Measurements from ENCODE around the gene CMTR1. TPM values are rescaled to one million over a fixed set of nuclear protein-coding genes. Genes with fewer than 3 reads are reported as not detected.

The CMTR1 gene
- total and polyA plus RNA-seq, 3 experiments from 2014 or later: 25.8 to 54.3 (median 54.3) TPM

GRCh38 chr6:37524025-37524969 is 91.3 kb downstream of the CMTR1 start:
- Histone ChIP-seq H3K9me3 (ENCODE audit: low read length) (no peaks in the 10 kb centered on the region), H3K4me1 (ENCODE audit: insufficient read depth, low read length) (peaks cover 16% of the 10 kb centered on the region), H3K27me3 (ENCODE audit: insufficient read depth, low read length, poor library complexity, severe bottlenecking) (no peaks in the 10 kb centered on the region), H3K4me3 (ENCODE audit: low read length) (no peak overlapping the region), H3K36me3 (ENCODE audit: insufficient read depth, low read length) (no peaks in the 10 kb centered on the region), H3K27ac (ENCODE audit: low read depth, low read length) (no peak overlapping the region)
- no peaks in the 10 kb centered on the region for H3K9me3 Mint-ChIP-seq
- peaks cover 0 to 2% of the 10 kb centered on the region in 2 donors for H3K27me3 Mint-ChIP-seq
- no peak for DNase-seq
- peak overlapping the region in 4 of 8 donors; percentile 3 to 65 (median 44) for H3K27ac Mint-ChIP-seq
- POLR2A ChIA-PET: interaction anchor here (0.9 kb wide), 1 partner anchor 8 kb away, joined by 4 read pairs; no protein-coding TSS in a partner anchor
- peaks cover 0 to 7% (median 4%) of the 10 kb centered on the region in 3 donors for H3K36me3 Mint-ChIP-seq
- peaks cover 35 to 73% (median 47%) of the 10 kb centered on the region in 3 donors for H3K4me1 Mint-ChIP-seq
- CTCF ChIA-PET: interaction anchor here (1.0 kb wide), 1 partner anchor 8 kb away, joined by 4 read pairs; no protein-coding TSS in a partner anchor
- peak overlapping the region in 1 of 7 donors; percentile 24 for H3K4me3 Mint-ChIP-seq

- Mint-ChIP-seq H3K4me1 (peaks cover 31 to 68% (median 43%) of the 10 kb centered on the region in 3 donors), H3K27me3 (peaks cover 0 to 3% of the 10 kb centered on the region in 2 donors), H3K36me3 (peaks cover 0 to 7% (median 4%) of the 10 kb centered on the region in 3 donors), H3K27ac (peak overlapping the region in 3 of 8 donors; percentile 14 to 37 (median 27)), H3K4me3 (no peak overlapping the region), H3K9me3 (no peaks in the 10 kb centered on the region)
- no peak for DNase-seq
- H3K27ac ChIP-seq (ENCODE audit: low read depth, low read length): no peak overlapping the region
- no peak overlapping the region for H3K4me3 ChIP-seq (ENCODE audit: low read length)
- no peaks in the 10 kb centered on the region for H3K27me3 ChIP-seq (ENCODE audit: insufficient read depth, low read length, poor library complexity, severe bottlenecking)
- peaks cover 12% of the 10 kb centered on the region for H3K4me1 ChIP-seq (ENCODE audit: insufficient read depth, low read length)
- POLR2A ChIA-PET: interaction anchor here (0.9 kb wide), 1 partner anchor 8 kb away, joined by 4 read pairs; no protein-coding TSS in a partner anchor
- H3K9me3 ChIP-seq (ENCODE audit: low read length): no peaks in the 10 kb centered on the region
- H3K36me3 ChIP-seq (ENCODE audit: insufficient read depth, low read length): no peaks in the 10 kb centered on the region
- CTCF ChIA-PET: interaction anchor here (1.0 to 1.4 kb wide), 3 partner anchors 9 to 33 kb away, joined by 3 to 5 read pairs (median 4); no protein-coding TSS in a partner anchor
Measured at GRCh38 chr6:37524970-37525318, 91.9 kb downstream of the CMTR1 start.

- ChIA-PET CTCF (interaction anchor here (1.0 to 1.4 kb wide), 3 partner anchors 9 to 34 kb away, joined by 3 to 5 read pairs (median 4); no protein-coding TSS in a partner anchor), POLR2A (interaction anchor here (0.9 kb wide), 1 partner anchor 9 kb away, joined by 4 read pairs; no protein-coding TSS in a partner anchor)
- DNase-seq: no peak
- Histone ChIP-seq H3K27me3 (ENCODE audit: insufficient read depth, low read length, poor library complexity, severe bottlenecking) (no peaks in the 10 kb centered on the region), H3K9me3 (ENCODE audit: low read length) (no peaks in the 10 kb centered on the region), H3K4me3 (ENCODE audit: low read length) (no peak overlapping the region), H3K36me3 (ENCODE audit: insufficient read depth, low read length) (no peaks in the 10 kb centered on the region), H3K4me1 (ENCODE audit: insufficient read depth, low read length) (peaks cover 10% of the 10 kb centered on the region), H3K27ac (ENCODE audit: low read depth, low read length) (no peak overlapping the region)
- Mint-ChIP-seq H3K27ac (peak overlapping the region in 6 of 8 donors; percentile 17 to 86 (median 54)), H3K4me3 (peak overlapping the region in 1 of 7 donors; percentile 78), H3K36me3 (peaks cover 0 to 7% (median 4%) of the 10 kb centered on the region in 3 donors), H3K4me1 (peaks cover 29 to 65% (median 41%) of the 10 kb centered on the region in 3 donors), H3K27me3 (peaks cover 0 to 3% of the 10 kb centered on the region in 2 donors), H3K9me3 (no peaks in the 10 kb centered on the region)
Measured at GRCh38 chr6:37525460-37526357, 92.7 kb downstream of the CMTR1 start.

GRCh38 chr6:37528541-37528940 is 95.5 kb downstream of the CMTR1 start:
- Mint-ChIP-seq H3K27ac (peak overlapping the region in 1 of 8 donors; percentile 84), H3K36me3 (peaks cover 0 to 8% (median 0%) of the 10 kb centered on the region in 3 donors), H3K27me3 (peaks cover 0 to 3% of the 10 kb centered on the region in 2 donors), H3K4me1 (peaks cover 11 to 53% (median 33%) of the 10 kb centered on the region in 3 donors), H3K9me3 (no peaks in the 10 kb centered on the region), H3K4me3 (no peak overlapping the region)
- Histone ChIP-seq H3K9me3 (ENCODE audit: low read length) (no peaks in the 10 kb centered on the region), H3K36me3 (ENCODE audit: insufficient read depth, low read length) (no peaks in the 10 kb centered on the region), H3K4me1 (ENCODE audit: insufficient read depth, low read length) (no peaks in the 10 kb centered on the region), H3K27ac (ENCODE audit: low read depth, low read length) (no peak overlapping the region), H3K27me3 (ENCODE audit: insufficient read depth, low read length, poor library complexity, severe bottlenecking) (no peaks in the 10 kb centered on the region), H3K4me3 (ENCODE audit: low read length) (no peak overlapping the region)
- ChIA-PET CTCF (interaction anchor here (1.0 to 1.1 kb wide), 2 partner anchors 12 to 19 kb away, joined by 3 read pairs; no protein-coding TSS in a partner anchor), POLR2A (no interaction called here)
- DNase-seq: no peak

GRCh38 chr6:37530297-37530696 is 97.3 kb downstream of the CMTR1 start:
- Histone ChIP-seq H3K4me1 (ENCODE audit: insufficient read depth, low read length) (no peaks in the 10 kb centered on the region), H3K4me3 (ENCODE audit: low read length) (no peak overlapping the region), H3K27ac (ENCODE audit: low read depth, low read length) (no peak overlapping the region), H3K36me3 (ENCODE audit: insufficient read depth, low read length) (no peaks in the 10 kb centered on the region), H3K27me3 (ENCODE audit: insufficient read depth, low read length, poor library complexity, severe bottlenecking) (no peaks in the 10 kb centered on the region), H3K9me3 (ENCODE audit: low read length) (no peaks in the 10 kb centered on the region)
- peaks cover 0 to 1% of the 10 kb centered on the region in 2 donors for H3K27me3 Mint-ChIP-seq
- ChIA-PET POLR2A (interaction anchor here (2.0 kb wide), 1 partner anchor 13 kb away, joined by 6 read pairs; no protein-coding TSS in a partner anchor), CTCF (interaction anchor here (1.3 kb wide), 1 partner anchor 12 kb away, joined by 3 read pairs; no protein-coding TSS in a partner anchor)
- H3K4me3 Mint-ChIP-seq: no peak overlapping the region
- peaks cover 0 to 8% (median 0%) of the 10 kb centered on the region in 3 donors for H3K36me3 Mint-ChIP-seq
- DNase-seq: no peak
- peak overlapping the region in 2 of 8 donors; percentile 27 to 73 for H3K27ac Mint-ChIP-seq
- peaks cover 10 to 36% (median 21%) of the 10 kb centered on the region in 3 donors for H3K4me1 Mint-ChIP-seq
- no peaks in the 10 kb centered on the region for H3K9me3 Mint-ChIP-seq

- ChIA-PET POLR2A (interaction anchor here (0.6 to 2.0 kb wide), 2 partner anchors 14 to 94 kb away, joined by 3 to 6 read pairs; no protein-coding TSS in a partner anchor), CTCF (interaction anchor here (0.8 to 1.0 kb wide), 2 partner anchors 35 to 39 kb away, joined by 3 read pairs; no protein-coding TSS in a partner anchor)
- Mint-ChIP-seq H3K27me3 (peaks cover 0 to 1% of the 10 kb centered on the region in 2 donors), H3K4me3 (no peak overlapping the region), H3K4me1 (peaks cover 14 to 29% (median 18%) of the 10 kb centered on the region in 3 donors), H3K9me3 (no peaks in the 10 kb centered on the region), H3K27ac (peak overlapping the region in 2 of 8 donors; percentile 60 to 68), H3K36me3 (peaks cover 0 to 8% (median 0%) of the 10 kb centered on the region in 3 donors)
- Histone ChIP-seq H3K36me3 (ENCODE audit: insufficient read depth, low read length) (no peaks in the 10 kb centered on the region), H3K4me3 (ENCODE audit: low read length) (no peak overlapping the region), H3K4me1 (ENCODE audit: insufficient read depth, low read length) (no peaks in the 10 kb centered on the region), H3K9me3 (ENCODE audit: low read length) (no peaks in the 10 kb centered on the region), H3K27ac (ENCODE audit: low read depth, low read length) (no peak overlapping the region), H3K27me3 (ENCODE audit: insufficient read depth, low read length, poor library complexity, severe bottlenecking) (no peaks in the 10 kb centered on the region)
- DNase-seq: no peak
Measured at GRCh38 chr6:37531026-37531425, 98.0 kb downstream of the CMTR1 start.
